ENCODE measurements around the gene NKX6-1. TPM values are rescaled to one million over a fixed set of nuclear protein-coding genes. Genes with fewer than 3 reads are reported as not detected.
A peak's percentile ranks its signal among the peaks of the same experiment; 100 is the strongest.

The NKX6-1 gene
- total and polyA plus RNA-seq, 8 donors = 1.1 to 5.2 TPM; not detected in 6

DNA sequence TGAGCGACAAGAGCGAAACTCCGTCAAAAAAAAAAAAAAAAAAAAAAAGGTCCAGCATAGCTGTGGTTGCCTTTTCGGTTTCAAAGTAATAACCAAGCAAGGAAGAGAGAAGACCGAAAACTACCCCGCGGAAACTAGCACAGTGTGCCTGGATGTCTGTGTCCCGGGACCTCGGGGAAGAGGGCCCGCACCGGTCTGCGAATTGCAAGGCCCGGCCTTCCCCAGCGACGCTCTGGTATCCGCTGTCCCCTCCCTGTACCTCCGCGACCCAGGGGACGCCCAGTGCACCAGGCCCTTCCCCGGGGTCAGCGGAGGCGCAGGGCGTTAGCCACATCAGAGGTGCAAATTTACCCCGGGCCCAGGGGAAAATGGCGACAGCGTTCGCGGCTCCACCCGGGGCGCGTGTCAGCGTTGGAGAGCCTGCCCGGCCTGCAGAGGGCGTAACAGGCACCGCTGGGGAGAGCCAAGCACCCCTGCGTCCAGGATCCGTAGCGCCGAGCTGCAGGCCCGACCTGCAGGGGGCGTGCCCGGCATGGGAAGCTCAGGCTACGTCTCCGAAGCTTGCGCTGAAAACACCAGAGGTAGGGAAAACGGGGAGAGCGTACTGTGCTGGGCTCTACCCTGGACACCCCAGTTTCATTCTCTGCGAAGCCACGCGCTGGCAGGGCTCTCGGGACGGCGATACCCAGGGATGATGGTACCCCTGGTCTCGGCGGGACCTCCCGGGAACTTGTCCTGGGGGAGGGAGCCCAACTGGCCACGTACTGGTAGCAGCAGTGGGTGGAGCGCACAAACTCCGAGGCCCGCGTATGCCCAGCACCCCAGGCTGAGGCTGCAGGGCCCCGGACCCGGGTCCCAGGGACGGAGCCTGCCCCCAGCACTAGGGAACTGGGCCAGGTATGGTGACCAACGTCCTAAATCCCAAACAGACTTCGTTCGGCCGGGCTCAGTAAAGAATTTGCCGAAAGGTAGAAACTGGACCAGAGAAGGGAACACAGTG is 16.2 kb downstream of the NKX6-1 start:
- WGBS, 5 donors = 8 to 12% (median 10%) methylated on average over 59 to 69 of the region's 69 CpGs
- peaks cover 14 to 34% (median 23%) of the 10 kb centered on the region in 4 donors for H3K4me1 ChIP-seq
- peak in 1 of 2 donors; percentile 73 for DNase-seq
- H3K27ac ChIP-seq = no peak overlapping the region
- H3K36me3 ChIP-seq = no peaks in the 10 kb centered on the region
- peak overlapping the region; percentile 18 to 39 (median 24) for H3K4me3 ChIP-seq
- intact Hi-C loops (cut with DNase I; ENCODE audit: low total_unique reads) = no loop called here
- H3K9me3 ChIP-seq = peaks cover 0 to 13% (median 0%) of the 10 kb centered on the region in 4 donors
- no peak for TF ChIP-seq EP300 (IDR thresholded peaks at IDR 0.05)
- TF ChIP-seq, protein P1, sequence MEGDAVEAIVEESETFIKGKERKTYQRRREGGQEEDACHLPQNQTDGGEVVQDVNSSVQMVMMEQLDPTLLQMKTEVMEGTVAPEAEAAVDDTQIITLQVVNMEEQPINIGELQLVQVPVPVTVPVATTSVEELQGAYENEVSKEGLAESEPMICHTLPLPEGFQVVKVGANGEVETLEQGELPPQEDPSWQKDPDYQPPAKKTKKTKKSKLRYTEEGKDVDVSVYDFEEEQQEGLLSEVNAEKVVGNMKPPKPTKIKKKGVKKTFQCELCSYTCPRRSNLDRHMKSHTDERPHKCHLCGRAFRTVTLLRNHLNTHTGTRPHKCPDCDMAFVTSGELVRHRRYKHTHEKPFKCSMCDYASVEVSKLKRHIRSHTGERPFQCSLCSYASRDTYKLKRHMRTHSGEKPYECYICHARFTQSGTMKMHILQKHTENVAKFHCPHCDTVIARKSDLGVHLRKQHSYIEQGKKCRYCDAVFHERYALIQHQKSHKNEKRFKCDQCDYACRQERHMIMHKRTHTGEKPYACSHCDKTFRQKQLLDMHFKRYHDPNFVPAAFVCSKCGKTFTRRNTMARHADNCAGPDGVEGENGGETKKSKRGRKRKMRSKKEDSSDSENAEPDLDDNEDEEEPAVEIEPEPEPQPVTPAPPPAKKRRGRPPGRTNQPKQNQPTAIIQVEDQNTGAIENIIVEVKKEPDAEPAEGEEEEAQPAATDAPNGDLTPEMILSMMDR (IDR thresholded peaks at IDR 0.05) = peak in 2 of 7 experiments; percentile 12 to 13
- H3K27me3 ChIP-seq = peaks cover 29 to 100% (median 71%) of the 10 kb centered on the region in 3 donors

DNA sequence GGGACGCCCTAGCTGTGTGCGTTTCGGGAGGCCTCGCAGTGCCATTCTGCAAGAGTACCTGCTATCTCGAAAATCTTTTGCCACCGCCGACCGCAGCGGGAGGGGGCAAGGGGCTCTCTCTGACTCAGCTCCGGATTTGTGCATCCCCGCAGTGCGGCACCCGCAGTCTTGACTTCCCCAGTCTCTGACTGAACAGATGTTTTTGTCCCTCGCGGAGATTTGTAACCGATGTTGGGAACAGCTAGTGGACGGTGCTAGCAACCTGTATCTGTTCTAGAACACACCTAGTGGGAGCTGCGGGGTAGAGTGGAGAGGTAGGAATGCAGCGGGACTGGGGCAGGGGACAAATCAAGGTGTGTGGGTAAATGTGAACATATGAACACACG is 17.2 kb downstream of the NKX6-1 start:
- 5 to 12% (median 8%) methylated on average over 19 to 20 of the region's 20 CpGs for WGBS, 5 donors
- Histone ChIP-seq H3K27me3 (peaks cover 29 to 91% (median 67%) of the 10 kb centered on the region in 3 donors), H3K4me1 (peaks cover 14 to 34% (median 23%) of the 10 kb centered on the region in 4 donors), H3K36me3 (no peaks in the 10 kb centered on the region), H3K4me3 (peak overlapping the region in 1 of 4 donors; percentile 11), H3K9me3 (peaks cover 0 to 13% (median 0%) of the 10 kb centered on the region in 4 donors), H3K27ac (no peak overlapping the region)
- intact Hi-C loops (cut with DNase I; ENCODE audit: low total_unique reads) = no loop called here
- no peak for TF ChIP-seq POLR2AphosphoS5 (IDR thresholded peaks at IDR 0.05)
- DNase-seq = peak in 1 of 2 donors; percentile 26

DNA sequence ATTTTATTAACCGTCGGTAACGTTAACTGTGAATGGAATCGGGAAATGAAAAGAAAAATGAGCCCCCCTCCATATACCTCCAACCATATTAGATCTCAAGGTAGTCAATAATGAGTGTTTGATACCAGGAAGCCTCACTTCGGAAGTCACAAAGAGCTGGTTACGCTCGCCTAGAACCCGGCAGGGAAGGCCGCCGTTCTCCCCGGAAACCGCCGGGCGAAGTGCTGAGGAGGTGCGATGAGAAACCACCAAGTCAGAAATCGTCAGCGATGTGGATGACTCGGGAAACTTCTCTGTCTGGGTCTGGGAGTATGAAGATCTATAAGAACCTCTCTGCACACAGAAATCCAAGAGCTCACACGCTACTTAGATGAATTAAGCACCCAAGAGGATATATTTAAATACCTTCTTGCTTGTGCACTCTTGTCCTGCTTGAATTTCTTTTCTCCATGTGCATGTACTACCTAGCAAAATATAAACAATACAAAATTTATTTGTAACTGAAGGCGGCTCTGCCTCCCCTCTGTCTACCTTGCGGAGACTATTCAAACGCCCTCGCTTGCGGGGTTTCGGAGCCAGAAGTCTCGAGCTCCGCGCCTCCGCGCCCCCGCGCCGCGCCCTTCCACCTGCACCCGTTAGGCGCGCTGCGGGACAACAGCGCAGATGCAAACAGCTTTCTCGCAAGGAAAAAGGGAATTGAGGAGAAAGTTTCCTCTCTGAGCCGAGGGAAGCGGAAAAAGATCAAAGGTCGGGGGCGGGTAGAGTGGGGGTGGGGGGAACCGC is 17.8 kb downstream of the NKX6-1 start:
- Histone ChIP-seq H3K27ac (no peak overlapping the region), H3K9me3 (peaks cover 0 to 13% (median 0%) of the 10 kb centered on the region in 4 donors), H3K4me3 (peak overlapping the region in 1 of 4 donors; percentile 11), H3K36me3 (no peaks in the 10 kb centered on the region), H3K27me3 (peaks cover 29 to 85% (median 64%) of the 10 kb centered on the region in 3 donors), H3K4me1 (peaks cover 14 to 34% (median 23%) of the 10 kb centered on the region in 4 donors)
- TF ChIP-seq, protein P1 (IDR thresholded peaks at IDR 0.05) = no peak
- TF ChIP-seq POLR2AphosphoS5 (IDR thresholded peaks at IDR 0.05) (no peak), EP300 (IDR thresholded peaks at IDR 0.05) (no peak), POLR2A (IDR thresholded peaks at IDR 0.05) (no peak)
- 10 to 31% (median 13%) methylated on average over 45 of the region's 45 CpGs for WGBS, 5 donors
- intact Hi-C loops (cut with DNase I; ENCODE audit: low total_unique reads) = no loop called here
- DNase-seq = no peak

DNA sequence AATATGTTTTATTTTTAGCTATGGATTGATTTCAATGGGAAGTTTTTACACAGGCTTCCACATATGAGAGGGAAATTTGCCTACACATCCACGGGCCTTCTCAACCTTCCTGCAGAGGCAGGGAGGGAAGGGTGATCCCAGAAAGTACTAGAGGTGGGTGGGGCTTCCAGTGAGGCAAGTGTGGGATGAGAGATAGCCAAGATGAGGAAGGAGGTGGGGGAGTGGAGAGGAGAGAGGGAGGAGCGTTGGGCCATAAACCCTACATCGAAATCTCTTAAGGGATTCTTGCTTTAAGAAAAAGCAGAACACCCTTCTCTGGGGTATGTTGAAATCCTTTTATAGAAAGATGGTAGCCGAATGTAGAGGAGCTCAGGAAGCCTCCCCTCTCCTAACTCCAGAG is 19.0 kb downstream of the NKX6-1 start:
- TF ChIP-seq EP300 (IDR thresholded peaks at IDR 0.05) = no peak
- TF ChIP-seq, protein P1 (IDR thresholded peaks at IDR 0.05) = no peak
- no peak overlapping the region for H3K27ac ChIP-seq
- intact Hi-C loops (cut with DNase I; ENCODE audit: low total_unique reads) = no loop called here
- H3K36me3 ChIP-seq = no peaks in the 10 kb centered on the region
- H3K27me3 ChIP-seq = peaks cover 29 to 73% (median 60%) of the 10 kb centered on the region in 3 donors
- WGBS, 5 donors = 24 to 46% (median 31%) methylated on average over 4 of the region's 4 CpGs
- H3K4me3 ChIP-seq = no peak overlapping the region
- H3K4me1 ChIP-seq = peaks cover 14 to 34% (median 23%) of the 10 kb centered on the region in 4 donors
- DNase-seq = no peak
- H3K9me3 ChIP-seq = peaks cover 0 to 13% (median 0%) of the 10 kb centered on the region in 4 donors
